GM21717 (cell line): ENCODE results near the gene MT2A.
A peak's percentile ranks its signal among the peaks of the same experiment; 100 is the strongest.

Experiments
- ATAC-seq: cut with Tn5 transposase; IDR thresholded peaks from one replicate; pipeline ENCODE4 v1.9.1; 2021; ENCODE audit warnings: mild to moderate bottlenecking, moderate library complexity; ENCODE audit not compliant: unreplicated experiment

The MT2A gene

DNA sequence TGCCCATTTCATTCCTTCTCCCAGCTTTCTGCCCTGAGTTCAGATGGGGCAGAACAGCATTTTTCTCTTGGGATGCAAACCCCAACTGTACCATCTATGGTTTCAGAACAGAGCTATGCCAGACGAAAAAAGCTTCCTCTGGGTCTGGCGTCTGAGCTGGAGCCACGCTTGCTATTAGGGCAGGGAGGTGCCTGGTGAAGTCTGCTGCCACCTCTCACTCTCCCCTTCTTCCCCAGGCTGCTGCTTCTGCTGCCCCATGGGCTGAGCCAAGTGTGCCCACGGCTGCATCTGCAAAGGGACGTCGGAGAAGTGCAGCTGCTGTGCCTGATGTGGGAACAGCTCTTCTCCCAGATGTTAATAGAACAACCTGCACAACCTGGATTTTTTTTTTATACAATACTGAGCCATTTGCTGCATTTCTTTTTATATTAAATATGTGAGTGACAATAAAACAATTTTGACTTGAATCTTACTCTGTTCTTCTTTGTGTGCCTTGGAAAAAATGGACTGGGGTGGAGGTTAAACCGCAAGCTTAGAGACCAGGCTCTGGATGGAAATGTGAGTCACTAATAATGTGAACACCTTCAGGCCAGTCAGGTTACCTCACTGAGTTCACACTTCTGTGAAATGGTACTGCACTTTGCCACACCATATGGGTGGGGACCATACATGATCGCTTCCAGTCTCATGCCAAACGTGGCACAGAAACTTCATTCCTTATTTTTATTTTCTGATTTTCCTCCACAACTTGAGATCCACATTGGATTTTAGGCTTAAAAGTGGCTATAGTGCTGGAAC is 28.4 kb downstream of the MT2A start:
- no peak for ATAC-seq

DNA sequence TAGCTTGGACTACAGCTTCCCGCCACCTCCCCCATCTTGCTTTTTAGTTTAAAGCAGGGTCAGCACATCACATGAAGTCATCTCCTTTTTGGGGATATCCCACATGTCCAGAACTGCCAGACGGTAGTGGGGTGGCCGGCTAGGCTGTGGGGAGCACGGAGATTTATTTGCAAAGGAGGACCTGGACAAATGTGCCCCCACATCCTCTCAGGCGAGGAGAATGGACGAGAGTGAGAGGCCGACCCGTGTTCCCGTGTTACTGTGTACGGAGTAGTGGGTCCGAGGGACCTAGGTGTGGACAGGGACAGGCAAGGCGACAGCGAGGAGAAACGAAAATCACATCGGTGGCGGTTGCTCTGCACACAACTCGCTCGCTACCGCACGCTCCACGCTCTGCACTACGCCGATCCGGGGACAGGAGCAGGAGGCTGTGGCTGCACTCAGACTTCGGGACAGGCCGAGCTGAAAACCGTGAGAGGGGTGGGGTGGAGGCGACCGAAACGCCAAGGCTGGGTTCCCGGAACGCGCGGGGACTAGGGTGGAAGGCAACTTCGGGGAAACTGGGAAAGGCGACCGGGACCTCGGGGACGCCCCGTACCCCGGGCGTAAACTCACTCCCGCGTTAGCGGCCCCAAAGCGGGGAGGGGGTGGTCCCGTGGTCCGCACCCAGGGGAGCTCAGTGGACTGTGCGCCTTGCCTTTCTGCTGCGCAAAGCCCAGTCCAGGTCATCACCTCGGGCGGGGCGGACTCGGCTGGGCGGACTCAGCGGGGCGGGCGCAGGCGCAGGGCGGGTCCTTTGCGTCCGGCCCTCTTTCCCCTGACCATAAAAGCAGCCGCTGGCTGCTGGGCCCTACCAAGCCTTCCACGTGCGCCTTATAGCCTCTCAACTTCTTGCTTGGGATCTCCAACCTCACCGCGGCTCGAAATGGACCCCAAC is 29.7 kb downstream of the MT2A start, which contains the start of gene MT1A:
Gene MT1A, plus strand, starts transcription at position 853 of the 937 bp plus-strand sequence. Its CDS starts 73 bp downstream, at position 926.
- ATAC-seq, result no peak

GRCh38 chr16:56639045-56639444 is 30.7 kb downstream of the MT2A start:
- no peak for ATAC-seq

DNA sequence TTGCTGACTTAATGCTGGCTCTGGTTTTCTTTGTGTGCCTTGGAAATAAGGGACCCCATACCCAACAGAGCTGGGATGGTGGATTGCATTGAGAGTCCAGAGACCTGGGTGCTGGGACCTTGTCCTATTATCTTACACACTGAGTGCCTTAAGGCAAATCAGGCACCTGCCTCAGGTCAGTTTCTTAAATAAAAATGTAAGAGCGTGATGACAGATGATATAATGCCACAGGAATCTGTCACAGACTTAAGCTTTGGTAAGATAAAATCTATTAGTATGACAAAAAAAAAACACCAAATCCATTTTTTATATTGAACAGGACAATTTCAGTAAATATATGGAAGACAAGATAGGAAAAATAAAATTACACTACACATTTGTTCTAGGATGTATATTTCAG is 31.7 kb downstream of the MT2A start:
- ATAC-seq, result no peak

GRCh38 chr16:56641166-56641565 is 32.8 kb downstream of the MT2A start:
- no peak for ATAC-seq

GRCh38 chr16:56643080-56643778 is 34.8 kb downstream of the MT2A start:
- ATAC-seq, result no peak

DNA sequence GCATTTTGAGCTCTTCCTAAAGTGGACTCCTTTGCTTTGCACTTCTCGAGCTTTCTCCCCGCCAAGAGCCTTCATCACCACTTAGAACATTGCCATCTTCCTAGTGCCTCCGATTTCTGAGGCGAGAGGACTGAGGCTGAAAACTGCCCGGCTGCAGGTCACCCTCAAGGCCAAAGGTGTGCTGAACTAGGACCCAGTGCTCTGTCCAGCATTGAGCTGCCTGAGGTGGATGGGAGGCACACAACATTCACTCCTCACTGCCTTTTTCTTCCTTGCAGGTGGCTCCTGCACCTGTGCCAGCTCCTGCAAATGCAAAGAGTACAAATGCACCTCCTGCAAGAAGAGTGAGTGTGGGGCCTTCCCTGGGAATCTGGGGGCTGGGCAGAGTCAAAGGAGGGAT is 35.4 kb downstream of the MT2A start:
- no peak for ATAC-seq

DNA sequence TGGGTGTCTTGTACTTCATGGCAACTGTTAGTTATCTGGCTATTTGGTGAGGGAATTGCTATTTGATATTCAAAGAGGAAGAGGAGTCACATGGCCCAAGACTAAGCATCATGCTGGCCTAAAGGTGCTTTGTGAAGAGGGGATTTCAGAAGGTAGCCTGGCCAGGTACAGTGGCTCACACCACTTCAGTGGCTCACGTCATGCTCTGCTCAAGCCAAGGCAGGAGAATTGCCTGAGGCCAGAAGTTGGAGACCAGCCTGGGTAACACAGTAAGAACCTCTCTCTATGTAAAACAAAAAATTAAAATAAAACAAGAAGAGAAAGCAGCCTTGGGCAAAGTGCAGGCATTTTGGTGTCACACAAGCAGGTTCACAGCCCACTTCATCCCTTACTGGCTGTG is 36.9 kb downstream of the MT2A start:
- ATAC-seq, result no peak

DNA sequence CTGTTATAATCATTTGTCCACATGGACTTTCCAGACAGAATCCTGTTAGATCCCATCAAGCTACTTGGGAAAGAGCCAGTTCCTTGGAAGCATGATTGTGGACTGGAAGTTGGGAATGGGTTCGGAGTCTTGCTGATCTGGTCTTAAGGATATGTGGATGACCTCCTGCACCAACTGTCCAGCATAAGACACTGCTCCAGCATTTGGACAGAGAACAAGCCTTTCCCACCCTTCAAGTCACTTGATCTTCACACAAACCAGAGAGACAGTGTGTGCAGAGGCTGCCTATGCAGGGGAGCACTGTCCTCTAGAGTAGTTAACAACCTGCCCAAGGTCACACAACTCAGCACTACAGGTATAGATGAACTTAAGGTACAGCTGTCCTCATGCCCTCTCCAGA is 37.5 kb downstream of the MT2A start:
- no peak for ATAC-seq

- no peak for ATAC-seq
These were observed 39.5 kb downstream of the MT2A start for GRCh38 chr16:56647641-56648431.

GRCh38 chr16:56649271-56649670 is 40.9 kb downstream of the MT2A start:
- no peak for ATAC-seq

GRCh38 chr16:56649820-56650219 is 41.4 kb downstream of the MT2A start:
- ATAC-seq, result no peak

DNA sequence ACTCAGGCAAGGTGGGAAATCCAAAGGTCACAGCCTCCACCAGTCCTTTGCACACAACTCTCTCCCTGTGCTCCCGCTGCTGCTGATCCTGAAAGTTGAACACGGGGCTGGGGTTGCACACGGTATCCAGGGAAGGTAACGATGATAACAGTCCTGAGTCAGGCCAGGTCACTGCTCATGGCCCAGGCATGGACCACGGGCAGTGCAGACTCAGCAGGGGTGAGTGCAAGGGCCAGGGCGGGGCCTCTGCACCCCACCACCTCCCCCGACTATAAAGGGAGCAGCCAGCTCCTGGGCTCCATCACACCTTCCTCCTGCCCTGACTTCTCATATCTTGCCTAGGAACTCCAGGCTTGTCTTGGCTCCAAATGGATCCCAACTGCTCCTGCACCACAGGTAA is 43.2 kb downstream of the MT2A start, which contains the start of gene MT1B:
Gene MT1B, plus strand, starts transcription at position 301 of the 400 bp plus-strand sequence. Its CDS starts 68 bp downstream, at position 369.
- ATAC-seq, result no peak

GRCh38 chr16:56652600-56652999 is 44.2 kb downstream of the MT2A start:
- ATAC-seq, result no peak

GRCh38 chr16:56653218-56653617 is 44.8 kb downstream of the MT2A start:
- ATAC-seq, result no peak

DNA sequence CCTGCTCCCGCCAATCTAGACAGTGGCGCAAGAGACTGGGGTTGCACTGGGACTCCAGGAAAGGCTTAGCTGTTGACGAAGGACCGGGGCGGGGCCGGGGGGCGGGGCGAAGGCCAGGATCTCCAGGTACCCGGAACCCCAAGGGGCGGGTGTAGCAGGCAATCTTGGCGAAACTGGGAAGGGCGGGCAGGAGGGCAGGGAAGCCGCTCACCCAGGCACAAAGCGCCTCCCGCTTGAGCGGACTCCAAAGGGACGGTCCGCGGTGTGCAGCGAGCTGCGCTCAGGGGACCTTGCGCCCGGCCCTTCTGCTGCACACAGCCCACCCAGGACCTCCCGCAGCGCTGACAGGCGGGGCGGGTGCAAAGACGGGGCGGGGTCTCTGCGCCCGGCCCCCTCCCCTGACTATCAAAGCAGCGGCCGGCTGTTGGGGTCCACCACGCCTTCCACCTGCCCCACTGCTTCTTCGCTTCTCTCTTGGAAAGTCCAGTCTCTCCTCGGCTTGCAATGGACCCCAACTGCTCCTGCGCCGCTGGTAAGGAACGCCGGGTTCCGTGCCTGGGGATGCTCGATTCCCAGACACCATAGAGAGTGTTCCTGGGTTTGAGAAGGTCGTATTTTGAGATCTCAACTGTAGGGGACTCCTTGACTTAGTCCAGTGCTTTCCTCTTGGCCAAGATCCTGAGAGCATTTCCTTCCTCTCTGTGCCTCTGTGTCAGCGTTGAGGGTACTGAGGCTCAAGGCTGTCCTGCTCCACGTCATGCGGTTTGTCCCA is 49.4 kb downstream of the MT2A start, which contains the start of gene MT1F:
Gene MT1F, plus strand, starts transcription at position 405 of the 772 bp plus-strand sequence. Its CDS starts 100 bp downstream, at position 505.
- peak; percentile 52 for ATAC-seq

GRCh38 chr16:56658327-56658875 is 50.0 kb downstream of the MT2A start:
- no peak for ATAC-seq
